GM12872 (cell line): ENCODE results near the gene DKK2.

Source experiments
- TF ChIP-seq, protein P1 (sequence below): IDR thresholded peaks from 3 replicates; pipeline ENCODE4 v1.5.1; 2011; ENCODE audit warnings: low read depth, mild to moderate bottlenecking, low read length, moderate library complexity; ENCODE audit not compliant: insufficient read depth

The DKK2 gene, protein sequence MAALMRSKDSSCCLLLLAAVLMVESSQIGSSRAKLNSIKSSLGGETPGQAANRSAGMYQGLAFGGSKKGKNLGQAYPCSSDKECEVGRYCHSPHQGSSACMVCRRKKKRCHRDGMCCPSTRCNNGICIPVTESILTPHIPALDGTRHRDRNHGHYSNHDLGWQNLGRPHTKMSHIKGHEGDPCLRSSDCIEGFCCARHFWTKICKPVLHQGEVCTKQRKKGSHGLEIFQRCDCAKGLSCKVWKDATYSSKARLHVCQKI

DNA sequence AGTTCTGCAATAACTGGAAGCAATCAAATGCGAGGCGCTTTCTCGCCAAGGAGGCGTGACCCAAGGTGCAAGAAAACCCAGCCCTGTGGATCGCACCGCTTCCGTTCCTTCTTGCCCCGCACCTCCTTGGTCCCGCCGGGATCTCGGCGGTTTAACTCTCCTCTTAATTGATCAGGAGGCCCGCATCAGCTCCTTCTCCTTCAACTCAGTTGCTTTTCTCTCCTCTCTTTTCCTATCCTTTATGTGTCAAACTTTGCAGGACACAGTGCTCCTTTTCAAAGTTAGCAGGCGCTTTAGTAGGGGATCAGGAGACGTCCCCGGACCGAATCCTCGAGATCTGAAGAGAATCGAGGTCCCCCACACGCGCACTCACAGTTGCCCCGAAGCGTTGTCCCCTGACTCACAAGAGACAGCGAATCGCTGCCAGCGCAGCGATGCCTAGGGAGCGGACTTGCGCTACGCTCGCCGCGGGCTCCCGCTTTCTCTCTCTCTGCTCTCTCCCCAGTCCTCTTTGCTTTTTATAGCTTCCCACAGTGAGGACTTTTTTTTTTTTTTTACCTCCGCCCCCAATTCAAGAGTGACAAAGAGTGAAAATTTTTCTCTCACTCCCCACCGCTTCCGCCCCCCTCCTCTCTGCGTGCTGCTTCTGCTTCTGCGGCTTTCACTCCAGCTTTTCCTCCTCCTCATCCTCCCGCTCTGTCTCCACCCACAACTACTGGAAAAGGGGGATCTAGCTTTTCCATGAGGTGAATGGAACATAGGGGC lies at the start of gene DKK2:
Gene DKK2, minus strand, starts transcription at position 495 of the 765 bp plus-strand sequence. CDS start 722 bp downstream, outside the sequence.
- TF ChIP-seq, protein P1, sequence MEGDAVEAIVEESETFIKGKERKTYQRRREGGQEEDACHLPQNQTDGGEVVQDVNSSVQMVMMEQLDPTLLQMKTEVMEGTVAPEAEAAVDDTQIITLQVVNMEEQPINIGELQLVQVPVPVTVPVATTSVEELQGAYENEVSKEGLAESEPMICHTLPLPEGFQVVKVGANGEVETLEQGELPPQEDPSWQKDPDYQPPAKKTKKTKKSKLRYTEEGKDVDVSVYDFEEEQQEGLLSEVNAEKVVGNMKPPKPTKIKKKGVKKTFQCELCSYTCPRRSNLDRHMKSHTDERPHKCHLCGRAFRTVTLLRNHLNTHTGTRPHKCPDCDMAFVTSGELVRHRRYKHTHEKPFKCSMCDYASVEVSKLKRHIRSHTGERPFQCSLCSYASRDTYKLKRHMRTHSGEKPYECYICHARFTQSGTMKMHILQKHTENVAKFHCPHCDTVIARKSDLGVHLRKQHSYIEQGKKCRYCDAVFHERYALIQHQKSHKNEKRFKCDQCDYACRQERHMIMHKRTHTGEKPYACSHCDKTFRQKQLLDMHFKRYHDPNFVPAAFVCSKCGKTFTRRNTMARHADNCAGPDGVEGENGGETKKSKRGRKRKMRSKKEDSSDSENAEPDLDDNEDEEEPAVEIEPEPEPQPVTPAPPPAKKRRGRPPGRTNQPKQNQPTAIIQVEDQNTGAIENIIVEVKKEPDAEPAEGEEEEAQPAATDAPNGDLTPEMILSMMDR = no peak

DNA sequence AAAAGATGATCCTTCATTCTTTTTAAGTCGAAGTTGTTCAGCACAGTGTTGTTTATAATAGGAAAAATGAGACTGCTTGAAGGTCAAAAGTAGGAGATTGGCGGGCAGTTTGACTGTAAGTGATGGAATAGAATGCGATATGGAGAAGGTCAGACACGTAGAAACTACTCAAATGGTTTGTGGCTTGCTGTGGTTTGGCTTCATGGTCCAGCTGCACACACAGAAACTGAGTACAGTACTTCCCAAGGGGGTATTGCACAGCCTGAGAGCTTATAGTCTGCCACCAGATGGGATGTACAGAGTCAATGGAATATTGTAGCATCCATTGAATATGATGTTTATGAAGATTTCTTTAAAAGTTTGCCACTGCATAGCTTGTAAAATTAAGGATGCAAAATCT lies 41.1 kb upstream of the DKK2 start:
- TF ChIP-seq, protein P1 = no peak

DNA sequence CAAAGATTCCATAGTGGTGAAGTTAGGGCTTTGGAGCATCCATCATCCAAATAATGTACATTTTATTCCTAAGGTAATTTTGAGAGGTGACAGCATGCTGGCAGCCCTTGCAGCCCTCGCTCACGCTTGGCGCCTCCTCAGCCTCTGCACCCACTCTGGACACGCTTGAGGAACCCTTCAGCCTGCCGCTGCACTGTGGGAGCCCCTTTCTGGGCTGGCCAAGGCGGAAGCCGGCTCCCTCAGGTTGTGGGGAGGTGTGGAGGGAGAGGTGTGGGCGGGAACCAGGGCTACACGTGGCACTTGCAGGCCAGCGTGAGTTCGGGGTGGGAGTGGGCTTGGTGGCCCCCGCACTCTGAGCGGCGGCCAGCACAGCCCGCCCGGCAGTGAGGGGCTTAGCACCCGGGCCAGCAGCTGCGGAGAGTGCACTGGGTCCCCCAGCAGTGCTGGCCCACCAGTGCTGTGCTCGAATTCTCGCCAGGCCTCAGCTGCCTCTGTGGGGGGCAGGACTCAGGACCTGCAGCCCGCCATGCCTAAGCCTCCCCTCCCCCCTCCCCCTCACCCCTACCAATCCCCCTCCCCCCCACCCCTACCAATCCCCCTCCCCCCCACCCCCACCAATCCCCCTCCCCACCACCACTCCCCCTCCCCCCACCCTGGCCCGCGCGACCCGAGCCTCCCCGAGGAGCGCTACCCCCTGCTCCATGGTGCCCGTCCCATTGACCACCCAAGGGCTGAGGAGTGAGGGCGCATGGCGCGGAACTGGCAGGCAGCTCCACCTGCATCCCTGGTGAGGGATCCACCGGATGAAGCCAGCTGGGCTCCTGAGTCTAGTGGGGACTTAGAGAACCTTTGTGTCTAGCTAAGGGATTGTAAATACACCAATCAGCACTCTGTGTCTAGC lies 37.0 kb upstream of the DKK2 start:
- TF ChIP-seq, protein P1 = no peak

DNA sequence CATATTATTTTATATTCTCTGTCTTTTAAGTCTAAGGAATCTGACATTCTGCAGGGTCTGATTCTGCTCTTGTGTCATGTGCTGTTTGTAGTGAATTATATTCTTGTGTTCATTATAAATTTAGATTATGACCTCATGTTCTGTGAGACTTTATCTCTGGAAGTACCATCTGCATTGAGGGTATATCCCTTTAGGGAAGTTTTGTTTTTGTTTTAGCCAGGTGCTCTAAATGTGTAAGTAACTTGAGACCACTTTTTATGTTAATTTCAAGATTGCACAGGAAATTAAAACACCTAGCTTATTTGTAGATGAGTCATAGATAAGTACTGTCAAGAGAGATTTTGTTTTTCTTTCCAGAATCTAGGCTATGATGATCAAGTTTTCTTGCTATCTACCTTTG lies 35.0 kb upstream of the DKK2 start:
- TF ChIP-seq, protein P1 = no peak

DNA sequence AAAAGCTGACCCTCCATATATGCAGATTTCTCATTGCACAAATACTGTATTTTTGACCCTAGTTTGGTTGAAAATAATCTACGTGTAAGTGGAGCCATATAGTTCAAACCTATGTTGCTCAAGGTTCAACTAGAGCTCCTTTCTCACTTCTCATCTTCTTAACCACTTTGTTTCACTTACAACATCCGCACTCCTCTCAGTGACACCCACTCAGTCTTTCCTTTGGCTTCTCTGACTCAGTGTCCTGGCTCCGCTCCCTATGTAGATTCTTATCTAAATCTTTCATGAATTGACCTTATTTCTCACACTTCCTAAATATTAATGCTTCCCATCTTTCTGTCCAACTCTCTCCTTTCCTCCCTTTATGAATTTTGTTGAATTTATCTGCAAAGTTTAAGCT lies 32.9 kb upstream of the DKK2 start:
- TF ChIP-seq, protein P1 = no peak

DNA sequence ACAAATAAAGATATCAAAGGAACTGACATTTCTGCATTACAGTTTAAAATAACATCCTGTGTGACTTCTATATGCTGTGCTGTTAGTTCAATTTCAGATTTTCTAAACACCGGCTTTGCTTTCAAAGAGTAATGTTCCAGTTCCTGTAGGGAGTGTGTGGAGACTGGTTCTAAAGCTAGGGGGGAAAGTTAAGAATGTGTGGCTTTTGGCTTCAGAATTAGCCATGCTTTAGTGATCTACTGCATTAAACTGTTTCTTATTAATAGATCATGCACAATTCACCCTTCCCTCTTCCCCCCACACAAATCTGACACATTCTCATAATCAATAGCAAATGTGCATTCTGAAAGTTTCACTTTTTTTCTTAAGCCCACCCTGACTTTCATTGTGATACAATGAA lies 32.0 kb upstream of the DKK2 start:
- TF ChIP-seq, protein P1 = no peak

DNA sequence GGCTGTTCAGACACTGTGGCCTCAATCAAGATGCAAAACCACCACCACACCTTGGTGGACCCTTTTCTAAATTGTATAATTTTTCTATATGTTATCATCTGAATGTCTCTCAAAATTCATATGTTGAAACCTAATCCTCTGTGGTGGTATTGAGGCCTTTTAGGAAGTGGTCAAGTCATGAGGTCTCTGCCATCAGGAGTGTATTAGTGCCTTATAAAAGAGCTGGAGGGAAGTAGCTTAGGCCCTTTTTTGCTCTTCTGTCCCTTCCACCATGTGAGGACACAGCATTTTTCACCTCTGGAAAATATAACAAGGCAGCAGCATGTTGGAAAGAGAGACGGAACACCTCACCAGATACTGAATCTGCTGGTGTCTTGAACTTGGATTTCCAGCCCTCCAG lies 30.5 kb upstream of the DKK2 start:
- TF ChIP-seq, protein P1 = no peak
